Measurements from ENCODE around the gene DOCK3. TPM values are rescaled to one million over a fixed set of nuclear protein-coding genes. Genes with fewer than 3 reads are reported as not detected.

The DOCK3 gene
- total RNA-seq, 1 experiment from 2014 or later, result 8.3 TPM

- no peaks in the 10 kb centered on the region for H3K27me3 ChIP-seq (ENCODE audit: insufficient read depth, low read length)
- H3K79me2 ChIP-seq (ENCODE audit: insufficient read depth, low read length), result no peaks in the 10 kb centered on the region
- H4K20me1 ChIP-seq (ENCODE audit: control insufficient read depth, insufficient read depth, insufficient read length), result no peaks in the 10 kb centered on the region
- no peak overlapping the region for H2AFZ ChIP-seq (ENCODE audit: low read length)
- no peak overlapping the region for H2BK5ac ChIP-seq (ENCODE audit: insufficient read length, low read length)
- no peak overlapping the region for H2AK5ac ChIP-seq (ENCODE audit: insufficient read length, low read length)
- H2BK120ac ChIP-seq (ENCODE audit: low read depth, low read length, poor library complexity, severe bottlenecking), result no peak overlapping the region
- no peak overlapping the region for H2BK20ac ChIP-seq (ENCODE audit: low read depth, low read length, poor library complexity, severe bottlenecking)
- H4K91ac ChIP-seq (ENCODE audit: insufficient read length, low read depth, low read length), result no peak overlapping the region
- no peak overlapping the region for H4K5ac ChIP-seq (ENCODE audit: insufficient read length, low read depth, low read length)
- WGBS (ENCODE audit: extremely low coverage, insufficient read length, low lambda C conversion rate), result no CpG with 5 or more reads among the region's 1 CpG
- no peak overlapping the region for H3K27ac ChIP-seq (ENCODE audit: insufficient read length, low read depth, low read length)
- no peaks in the 10 kb centered on the region for H3K9me3 ChIP-seq (ENCODE audit: control insufficient read depth, low read depth, low read length)
- H4K8ac ChIP-seq (replicated peaks; ENCODE audit: insufficient read length, low read depth, low read length), result no peak overlapping the region
- no peak overlapping the region for H3K27ac Mint-ChIP-seq
- H3K56ac ChIP-seq (ENCODE audit: insufficient read length, low read depth, low read length), result no peak overlapping the region
- H3K4ac ChIP-seq (ENCODE audit: low read depth, low read length), result no peak overlapping the region
- H2BK15ac ChIP-seq (ENCODE audit: low read depth, low read length), result no peak overlapping the region
- TF ChIP-seq CTCF (conservative IDR thresholded peaks at IDR 0.05), result no peak
- peaks cover 7 to 13% of the 10 kb centered on the region in 2 experiments for H3K4me1 Mint-ChIP-seq
- no peak overlapping the region for H3K23ac ChIP-seq (ENCODE audit: insufficient read length, low read depth, low read length)
- peaks cover 3% of the 10 kb centered on the region; the same call in 1 of the 2 replicates for H3K4me1 ChIP-seq (ENCODE audit: insufficient read depth, low read length)
- no peak for DNase-seq
- no peak overlapping the region for H3K18ac ChIP-seq (ENCODE audit: insufficient read length, low read depth, low read length)
- no peak overlapping the region for H3K9ac ChIP-seq (ENCODE audit: extremely low read depth, insufficient read length, low read length)
- no peak overlapping the region for H3K4me2 ChIP-seq (ENCODE audit: insufficient read depth, insufficient read length, low read length)
- H2BK12ac ChIP-seq (ENCODE audit: insufficient read length, low read depth, low read length), result no peak overlapping the region
- H3K27me3 Mint-ChIP-seq (ENCODE audit: low read depth), result no peaks in the 10 kb centered on the region
- H3K4me3 Mint-ChIP-seq, result no peak overlapping the region
- H3K9me3 Mint-ChIP-seq, result peaks cover 13 to 14% of the 10 kb centered on the region in 2 experiments; a peak in 4 of 5 replicates
- peaks cover 6 to 13% (median 12%) of the 10 kb centered on the region in 3 experiments; a peak in 6 of 7 replicates for H3K36me3 Mint-ChIP-seq (ENCODE audit: insufficient read depth in 1 of 3, low read depth in 3 of 3)
- no peaks in the 10 kb centered on the region for H3K79me1 ChIP-seq (ENCODE audit: insufficient read depth, low read depth, low read length, poor library complexity, severe bottlenecking)
- no peak overlapping the region for H3K14ac ChIP-seq (ENCODE audit: insufficient read depth, low read length)
- no peak overlapping the region for H3T11ph ChIP-seq (ENCODE audit: low read length)
- no peaks in the 10 kb centered on the region for H3K23me2 ChIP-seq (ENCODE audit: insufficient read length, low read depth, low read length, poor library complexity, severe bottlenecking)
These were observed 320.5 kb downstream of the DOCK3 start for GRCh38 chr3:50995085-50995824.

Measured in H9 (cell line).